ENCODE results near the gene METTL16. TPM values are rescaled to one million over a fixed set of nuclear protein-coding genes. Genes with fewer than 3 reads are reported as not detected.

METTL16 gene
- total RNA-seq, 4 donors from 2014 or later = 16.1 to 141 (median 19.8) TPM

- 85 to 88% methylated on average over 6 to 11 of the region's 11 CpGs for WGBS, 2 donors (ENCODE audit: low coverage in 1 of 2)
- H3K9me3 ChIP-seq = no peaks in the 10 kb centered on the region
- H3K27ac ChIP-seq = no peak overlapping the region
- DNase-seq = no peak
- in situ Hi-C loops (cut with MboI; ENCODE audit: low pct_ligation_motif_present in 1 of 4, low pct_unique_long_range_greater_than_20kb in 1 of 4, low sequenced_read_pairs in 3 of 4) = loop anchor here in 1 of 4 donors (10.0 kb wide), 1 partner anchor 50 kb away; no protein-coding TSS in a partner anchor
- intact Hi-C loops (cut with DNase I; ENCODE audit: low total_unique reads) = no loop called here
- TF ChIP-seq EP300 (IDR thresholded peaks at IDR 0.05; ENCODE audit: low read depth) = no peak
- TF ChIP-seq POLR2A (IDR thresholded peaks at IDR 0.05) = no peak
- no peak for TF ChIP-seq CTCF (IDR thresholded peaks at IDR 0.05)
- no peak for TF ChIP-seq POLR2AphosphoS5 (IDR thresholded peaks at IDR 0.05)
- H3K4me1 ChIP-seq = no peaks in the 10 kb centered on the region
- H3K36me3 ChIP-seq = no peaks in the 10 kb centered on the region
- H3K4me3 ChIP-seq = no peak overlapping the region
- no peaks in the 10 kb centered on the region for H3K27me3 ChIP-seq
These were observed 137.0 kb downstream of the METTL16 start for GRCh38 chr17:2374549-2375285.

- Histone ChIP-seq H3K4me1 (peaks cover 0 to 3% (median 1%) of the 10 kb centered on the region in 4 donors), H3K27me3 (no peaks in the 10 kb centered on the region), H3K9me3 (no peaks in the 10 kb centered on the region), H3K36me3 (no peaks in the 10 kb centered on the region), H3K4me3 (no peak overlapping the region), H3K27ac (no peak overlapping the region)
- no peak for DNase-seq
- TF ChIP-seq POLR2A (IDR thresholded peaks at IDR 0.05) (no peak), POLR2AphosphoS5 (IDR thresholded peaks at IDR 0.05) (no peak), EP300 (IDR thresholded peaks at IDR 0.05; ENCODE audit: low read depth) (no peak), CTCF (IDR thresholded peaks at IDR 0.05) (no peak)
- intact Hi-C loops (cut with DNase I; ENCODE audit: low total_unique reads) = no loop called here
- WGBS, 2 donors (ENCODE audit: low coverage in 1 of 2) = 80 to 95% methylated on average over 2 to 18 of the region's 18 CpGs
- in situ Hi-C loops (cut with MboI; ENCODE audit: low pct_ligation_motif_present in 1 of 4, low pct_unique_long_range_greater_than_20kb in 1 of 4, low sequenced_read_pairs in 3 of 4) = loop anchor here in 1 of 4 donors (10.0 kb wide), 1 partner anchor 52 kb away; no protein-coding TSS in a partner anchor
These were observed 138.5 kb downstream of the METTL16 start for GRCh38 chr17:2373179-2373578.

- Histone ChIP-seq H3K27me3 (no peaks in the 10 kb centered on the region), H3K4me1 (peaks cover 0 to 3% (median 1%) of the 10 kb centered on the region in 4 donors), H3K36me3 (no peaks in the 10 kb centered on the region), H3K9me3 (no peaks in the 10 kb centered on the region), H3K27ac (no peak overlapping the region), H3K4me3 (no peak overlapping the region)
- TF ChIP-seq POLR2AphosphoS5 (IDR thresholded peaks at IDR 0.05) (no peak), CTCF (IDR thresholded peaks at IDR 0.05) (no peak), EP300 (IDR thresholded peaks at IDR 0.05; ENCODE audit: low read depth) (no peak), POLR2A (IDR thresholded peaks at IDR 0.05) (no peak)
- WGBS, 2 donors (ENCODE audit: low coverage in 1 of 2) = 95% methylated on average over 16 of the region's 16 CpGs; no CpG with 5 or more reads in 1 of the 2 donors
- DNase-seq = no peak
- intact Hi-C loops (cut with DNase I; ENCODE audit: low total_unique reads) (no loop called here), in situ Hi-C loops (cut with MboI; ENCODE audit: low pct_ligation_motif_present in 1 of 4, low pct_unique_long_range_greater_than_20kb in 1 of 4, low sequenced_read_pairs in 3 of 4) (loop anchor here in 1 of 4 donors (10.0 kb wide), 1 partner anchor 52 kb away; no protein-coding TSS in a partner anchor)
These were observed 139.0 kb downstream of the METTL16 start for GRCh38 chr17:2372681-2373080.

GRCh38 chr17:2372180-2372579, 139.5 kb downstream of the METTL16 start:
- WGBS, 2 donors (ENCODE audit: low coverage in 1 of 2) = 94 to 100% methylated on average over 5 to 26 of the region's 26 CpGs
- Histone ChIP-seq H3K36me3 (no peaks in the 10 kb centered on the region), H3K4me3 (no peak overlapping the region), H3K27me3 (no peaks in the 10 kb centered on the region), H3K4me1 (peaks cover 0 to 3% (median 1%) of the 10 kb centered on the region in 4 donors), H3K9me3 (no peaks in the 10 kb centered on the region), H3K27ac (no peak overlapping the region)
- in situ Hi-C loops (cut with MboI; ENCODE audit: low pct_ligation_motif_present in 1 of 4, low pct_unique_long_range_greater_than_20kb in 1 of 4, low sequenced_read_pairs in 3 of 4) (loop anchor here in 1 of 4 donors (10.0 kb wide), 1 partner anchor 53 kb away; no protein-coding TSS in a partner anchor), intact Hi-C loops (cut with DNase I; ENCODE audit: low total_unique reads) (no loop called here)
- TF ChIP-seq POLR2A (IDR thresholded peaks at IDR 0.05) (no peak), EP300 (IDR thresholded peaks at IDR 0.05; ENCODE audit: low read depth) (no peak), POLR2AphosphoS5 (IDR thresholded peaks at IDR 0.05) (no peak), CTCF (IDR thresholded peaks at IDR 0.05) (no peak)
- DNase-seq = no peak
